HUES64 (cell line): ENCODE data around the gene ARRDC5.
"Not testable (repeated sequence)": the region's sequence is repeated elsewhere in the genome, so short reads cannot be mapped to it uniquely, and the experiment has no call there.

Source experiments
- H3K27ac ChIP-seq: 2 replicates; pipeline ENCODE4 v1.7.0; 2013; ENCODE audit warnings: low read depth, low read length, inconsistent platforms
- H3K27me3 ChIP-seq: 2 replicates; pipeline ENCODE4 v1.6.1; 2013; ENCODE audit warnings: mild to moderate bottlenecking, low read length; ENCODE audit not compliant: insufficient read depth
- H3K36me3 ChIP-seq: 2 replicates; pipeline ENCODE4 v1.6.1; 2013; ENCODE audit warnings: mild to moderate bottlenecking, low read length; ENCODE audit not compliant: insufficient read depth
- H3K4me1 ChIP-seq: 2 replicates; pipeline ENCODE4 v1.6.1; 2013; ENCODE audit warnings: mild to moderate bottlenecking, low read length, moderate library complexity; ENCODE audit not compliant: insufficient read depth
- H3K4me3 ChIP-seq: 2 replicates; pipeline ENCODE4 v1.5.1; 2013; ENCODE audit warnings: mild to moderate bottlenecking, low read length, moderate library complexity
- H3K9ac ChIP-seq: 2 replicates; pipeline ENCODE4 v1.6.1; 2013; ENCODE audit warnings: mild to moderate bottlenecking, low read depth, low read length
- H3K9me3 ChIP-seq: 2 replicates; pipeline ENCODE4 v1.6.1; 2013; ENCODE audit warnings: low read depth, low read length; ENCODE audit not compliant: insufficient read depth
- WGBS: fragments of 150-250, 120-280 bp; methylation state at CpG from one replicate; pipeline ENCODE4 v1.1.7; 2013; ENCODE audit warnings: missing lambda C conversion rate; 5-methylcytosine and 5-hydroxymethylcytosine counted together

Gene ARRDC5

DNA sequence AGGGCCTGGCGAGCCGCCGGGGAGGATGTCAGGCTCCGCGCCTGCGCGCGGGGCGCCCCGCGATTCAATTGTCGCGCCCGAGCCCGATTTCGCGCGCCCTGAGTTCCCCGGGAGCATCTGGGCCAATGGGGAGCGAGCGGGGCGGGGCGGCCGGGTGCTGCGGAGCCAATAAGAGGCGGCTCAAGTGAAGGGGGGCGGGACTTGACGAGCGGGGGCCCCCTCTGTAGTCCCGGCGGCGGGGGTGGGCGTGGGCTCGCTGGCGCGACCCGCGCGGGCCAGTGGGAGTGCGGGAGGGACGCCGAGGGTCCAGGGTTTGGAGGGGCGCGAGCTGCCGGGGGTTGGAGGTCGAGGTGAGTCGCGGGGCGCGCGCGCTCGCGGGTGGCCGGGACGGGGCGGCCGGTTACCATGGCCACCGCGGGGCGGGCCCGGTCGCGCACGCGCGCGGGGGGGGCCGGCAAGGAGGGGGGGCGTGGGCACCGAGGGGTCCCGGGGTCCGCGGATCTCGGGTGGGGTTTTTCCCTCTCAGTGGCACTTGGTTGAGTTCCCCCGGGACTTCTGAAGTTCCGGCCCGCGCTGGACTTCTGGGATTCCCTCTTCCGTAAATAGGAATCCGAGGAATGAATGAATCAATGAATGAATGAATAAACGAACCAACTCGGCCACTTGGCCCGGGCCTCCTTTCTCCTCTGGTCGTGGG lies 7.3 kb upstream of the ARRDC5 start:
- no peaks in the 10 kb centered on the region for H3K9me3 ChIP-seq
- H3K27ac ChIP-seq, result peak overlapping the region; percentile 74; the same call in 1 of the 2 replicates
- peak overlapping the region; percentile 63 for H3K4me3 ChIP-seq
- WGBS, result under 1% methylated on average over 81 of the region's 85 CpGs
- H3K4me1 ChIP-seq, result peaks cover 27% of the 10 kb centered on the region; the same call in 1 of the 2 replicates
- H3K36me3 ChIP-seq, result peaks cover 35% of the 10 kb centered on the region
- H3K9ac ChIP-seq, result peak overlapping the region; percentile 90
- H3K27me3 ChIP-seq, result no peaks in the 10 kb centered on the region; the same call in 1 of the 2 replicates

DNA sequence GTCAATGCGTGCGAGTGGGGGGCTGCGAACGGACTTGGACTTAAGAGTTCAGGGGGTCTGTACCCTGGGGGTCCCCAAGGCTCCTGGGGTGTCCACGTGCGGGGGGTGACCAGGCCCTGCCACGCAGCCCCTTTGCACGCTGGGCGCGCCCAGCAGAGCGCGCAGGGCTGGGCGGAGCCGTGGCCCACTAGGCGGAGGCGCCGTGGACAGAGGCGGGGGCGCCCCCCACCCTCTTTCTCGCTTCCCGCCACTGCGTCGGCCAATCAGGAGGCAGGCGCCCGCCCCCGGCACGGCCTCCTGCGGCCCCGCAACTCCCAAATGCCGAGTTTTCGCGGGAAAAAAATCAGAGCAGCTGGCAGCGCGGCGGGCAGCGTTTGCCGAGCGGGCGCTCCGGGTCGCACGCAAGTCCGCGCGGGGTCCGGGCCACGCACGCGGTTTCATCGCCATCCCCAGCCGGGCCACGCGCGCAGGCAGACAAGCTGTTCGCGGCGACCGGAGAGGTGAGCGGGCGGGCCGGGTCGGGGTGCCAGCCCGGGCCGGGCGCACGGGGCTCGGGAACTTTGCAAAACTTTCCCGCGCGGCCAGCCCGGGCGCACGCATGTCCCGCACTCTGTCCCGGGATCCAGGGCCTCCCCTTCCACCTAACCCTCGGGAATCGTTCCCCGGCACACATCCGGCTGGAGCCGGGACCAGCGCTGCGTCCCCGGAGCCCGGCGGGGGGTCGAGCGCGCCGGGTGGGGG lies 6.6 kb upstream of the ARRDC5 start, which contains the start of gene UHRF1:
Gene UHRF1 (plus strand): TSS at position 346 of the 741 bp plus-strand sequence. CDS start 1,385 bp downstream, outside the sequence.
- Histone ChIP-seq H3K36me3 (peaks cover 28% of the 10 kb centered on the region), H3K4me1 (peaks cover 27% of the 10 kb centered on the region; the same call in 1 of the 2 replicates)
- 4% methylated on average over 89 of the region's 89 CpGs for WGBS

DNA sequence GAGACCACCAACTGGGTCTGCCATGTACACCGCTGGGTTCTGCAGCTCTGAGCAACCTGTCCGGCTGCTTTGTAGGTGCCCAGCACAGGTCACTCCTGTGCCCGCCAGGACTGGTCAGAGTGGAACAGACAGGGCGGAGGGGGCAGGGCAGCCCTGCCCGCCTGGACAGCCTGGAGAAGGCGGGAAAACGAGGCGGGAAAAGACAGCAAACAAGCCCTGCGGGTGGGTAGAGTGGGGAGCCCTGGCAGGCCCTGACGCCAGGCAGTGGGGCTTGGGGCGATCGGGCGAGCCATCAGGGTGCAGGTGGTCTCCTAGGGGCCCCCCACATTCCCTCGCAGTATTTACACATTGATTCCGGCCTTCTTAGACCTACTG lies 6.1 kb upstream of the ARRDC5 start:
- Histone ChIP-seq H3K4me1 (peaks cover 27% of the 10 kb centered on the region; the same call in 1 of the 2 replicates), H3K36me3 (peaks cover 22% of the 10 kb centered on the region), H3K27me3 (no peaks in the 10 kb centered on the region; the same call in 1 of the 2 replicates), H3K9me3 (no peaks in the 10 kb centered on the region), H3K4me3 (peak overlapping the region; percentile 63), H3K9ac (peak overlapping the region; percentile 90), H3K27ac (no peak overlapping the region)
- 72% methylated on average over 15 of the region's 15 CpGs for WGBS

More for the DNA sequence above, 6.6 kb upstream of the ARRDC5 start, which contains the start of gene UHRF1:
- Histone ChIP-seq H3K27me3 (no peaks in the 10 kb centered on the region; the same call in 1 of the 2 replicates), H3K27ac (peak within 1 kb of the TSS; percentile 74), H3K4me3 (peak within 1 kb of the TSS; percentile 63), H3K9ac (peak within 1 kb of the TSS; percentile 90), H3K9me3 (no peaks in the 10 kb centered on the region)

DNA sequence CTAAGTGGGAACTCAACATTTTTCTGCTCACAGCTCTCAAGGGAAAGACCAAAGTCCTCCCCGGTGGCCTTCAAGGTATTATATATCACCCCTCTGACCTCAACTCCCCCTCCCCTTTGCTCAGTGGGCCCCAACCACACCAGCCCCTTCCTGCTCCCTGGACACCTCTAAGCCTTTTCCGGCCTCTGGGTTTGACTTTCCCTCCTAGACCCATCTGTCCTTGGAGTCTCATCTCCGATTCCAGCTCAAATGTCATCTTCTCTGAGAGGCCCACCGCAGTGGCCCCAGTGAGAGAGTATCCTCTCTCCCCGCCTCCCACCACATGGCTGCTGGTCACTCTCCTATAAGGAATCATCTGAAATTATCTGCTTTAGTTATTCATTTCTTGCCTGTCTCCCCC lies 5.7 kb upstream of the ARRDC5 start:
- 66% methylated on average over 5 of the region's 5 CpGs for WGBS
- Histone ChIP-seq H3K27ac (no peak overlapping the region), H3K9ac (no peak overlapping the region; the same call in 1 of the 2 replicates), H3K9me3 (no peaks in the 10 kb centered on the region), H3K4me3 (no peak overlapping the region), H3K4me1 (peaks cover 27% of the 10 kb centered on the region; the same call in 1 of the 2 replicates), H3K27me3 (no peaks in the 10 kb centered on the region; the same call in 1 of the 2 replicates), H3K36me3 (peaks cover 19% of the 10 kb centered on the region)

DNA sequence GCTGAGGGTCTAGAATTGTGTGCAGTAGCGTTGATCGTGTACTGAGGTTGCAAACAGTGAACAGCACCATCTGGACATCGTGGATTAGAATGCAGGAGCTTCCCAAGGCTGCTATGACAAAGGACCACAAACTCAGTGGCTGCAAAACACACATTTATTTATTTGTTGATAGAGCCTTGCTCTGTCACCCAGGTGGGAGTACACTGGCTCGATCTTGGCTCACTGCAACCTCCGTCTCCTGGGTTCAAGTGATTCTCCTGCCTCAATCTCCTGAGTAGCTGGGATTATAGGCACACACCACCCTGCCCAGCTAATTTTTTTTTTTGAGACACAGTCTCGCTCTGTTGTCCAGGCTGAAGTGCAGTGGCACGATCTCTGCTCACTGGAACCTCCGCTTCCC lies 4.3 kb upstream of the ARRDC5 start:
- no peak overlapping the region for H3K27ac ChIP-seq
- 96% methylated on average over 8 of the region's 8 CpGs for WGBS

DNA sequence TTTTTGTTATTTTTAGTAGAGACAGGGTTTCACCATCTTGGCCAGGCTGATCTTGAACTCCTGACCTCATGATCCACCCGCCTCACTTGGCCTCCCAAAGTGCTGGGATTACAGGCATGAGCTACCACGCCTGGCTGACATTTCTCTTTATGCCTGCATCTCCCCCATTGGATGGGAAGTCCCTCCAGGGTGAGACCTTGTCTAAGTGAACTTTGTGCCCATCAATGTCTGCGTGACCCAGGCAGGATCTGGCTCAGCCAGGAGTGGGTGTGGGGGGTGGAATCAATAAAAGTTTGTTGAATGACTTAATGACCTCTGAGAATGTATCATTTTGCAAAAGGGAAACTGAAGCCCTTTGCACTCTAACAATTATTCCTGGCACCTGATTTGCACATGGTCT lies 1.8 kb upstream of the ARRDC5 start:
- no peak overlapping the region for H3K27ac ChIP-seq
- H3K9me3 ChIP-seq, result no peaks in the 10 kb centered on the region
- 94% methylated on average over 3 of the region's 3 CpGs for WGBS
- H3K27me3 ChIP-seq, result no peaks in the 10 kb centered on the region; the same call in 1 of the 2 replicates
- no peak overlapping the region for H3K9ac ChIP-seq
- H3K4me1 ChIP-seq, result 0 out of 2 replicates have a peak, but pooled peaks cover 7% of the 10 kb centered on the region
- no peak overlapping the region for H3K4me3 ChIP-seq
- H3K36me3 ChIP-seq, result no peaks in the 10 kb centered on the region

More for the DNA sequence above, 4.3 kb upstream of the ARRDC5 start:
- no peaks in the 10 kb centered on the region for H3K9me3 ChIP-seq
- no peak overlapping the region for H3K9ac ChIP-seq
- peaks cover 22% of the 10 kb centered on the region; the same call in 1 of the 2 replicates for H3K4me1 ChIP-seq
- H3K36me3 ChIP-seq, result peaks cover 5% of the 10 kb centered on the region; the same call in 1 of the 2 replicates
- no peak overlapping the region for H3K4me3 ChIP-seq
- H3K27me3 ChIP-seq, result no peaks in the 10 kb centered on the region; the same call in 1 of the 2 replicates

DNA sequence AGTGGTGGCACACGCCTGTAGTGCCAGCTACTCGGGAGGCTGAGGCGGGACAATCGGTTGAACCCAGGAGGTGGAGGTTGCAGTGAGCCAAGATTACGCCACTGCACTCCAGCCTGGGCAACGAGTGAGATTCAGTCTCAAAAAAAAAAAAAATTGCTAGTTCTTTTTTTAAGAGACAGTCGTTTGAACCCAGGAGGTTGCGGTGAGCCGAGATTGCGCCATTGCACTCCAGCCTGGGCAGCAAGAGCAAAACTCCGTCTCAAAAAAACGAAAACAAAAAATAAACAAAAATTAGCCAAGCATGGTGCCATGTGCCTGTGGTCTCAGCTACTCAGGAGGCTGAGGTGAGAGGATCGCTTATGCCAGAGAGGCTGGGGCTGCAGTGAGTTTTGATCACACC lies 1.8 kb downstream of the ARRDC5 start:
- WGBS, result 95% methylated on average over 13 of the region's 13 CpGs
- not testable (repeated sequence) for H3K9ac ChIP-seq, H3K27ac ChIP-seq

DNA sequence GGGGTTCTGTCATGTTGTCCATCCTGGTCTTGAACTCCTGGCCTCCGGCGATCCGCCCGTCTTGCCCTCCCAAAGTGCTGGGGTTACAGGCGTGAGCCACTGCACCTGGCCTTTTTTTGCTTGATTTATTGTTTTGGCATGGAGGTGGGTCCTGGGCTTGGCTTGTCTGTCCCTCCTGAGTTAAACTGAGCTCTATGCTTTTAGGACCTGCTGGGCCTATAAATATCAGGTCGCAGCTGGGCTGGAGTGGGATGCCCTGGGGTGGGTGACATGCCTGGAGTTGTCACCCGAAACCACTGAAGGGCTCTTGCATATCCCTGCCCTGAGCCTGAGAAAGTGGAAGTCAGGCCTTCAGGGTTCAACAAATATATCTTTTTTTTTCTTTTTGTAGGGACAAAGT lies 5.5 kb downstream of the ARRDC5 start:
- no peak overlapping the region for H3K27ac ChIP-seq
- H3K4me1 ChIP-seq, result no peaks in the 10 kb centered on the region
- H3K9ac ChIP-seq, result no peak overlapping the region
- WGBS, result 84% methylated on average over 7 of the region's 7 CpGs
- no peaks in the 10 kb centered on the region for H3K36me3 ChIP-seq
- H3K27me3 ChIP-seq, result peaks cover 19% of the 10 kb centered on the region
- H3K4me3 ChIP-seq, result no peak overlapping the region
- H3K9me3 ChIP-seq, result no peaks in the 10 kb centered on the region

More for the DNA sequence above, 1.8 kb downstream of the ARRDC5 start:
- peaks cover 13% of the 10 kb centered on the region for H3K27me3 ChIP-seq
- not testable (repeated sequence) for H3K36me3 ChIP-seq, H3K4me1 ChIP-seq, H3K9me3 ChIP-seq, H3K4me3 ChIP-seq

DNA sequence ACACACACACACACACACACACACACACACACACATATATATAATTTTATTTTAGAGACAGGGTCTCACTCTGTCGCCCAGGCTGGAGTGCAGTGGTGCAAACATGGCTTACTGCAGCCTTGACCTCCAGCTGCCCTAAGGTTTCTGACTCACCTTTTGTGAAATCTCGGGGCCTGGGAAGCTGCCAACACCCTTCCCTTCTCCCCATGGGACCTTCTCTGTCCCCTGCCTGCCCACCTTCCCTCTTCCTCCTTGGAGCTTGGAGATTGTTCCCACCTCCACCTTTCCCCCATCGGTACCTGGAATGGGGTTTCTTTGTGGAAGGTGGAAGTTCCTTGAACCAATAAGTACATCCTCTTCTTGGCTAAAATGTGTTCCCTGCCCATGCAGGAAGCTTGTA lies 6.3 kb downstream of the ARRDC5 start:
- peaks cover 20% of the 10 kb centered on the region for H3K27me3 ChIP-seq
- no peak overlapping the region for H3K27ac ChIP-seq
- WGBS, result 90% methylated on average over 2 of the region's 3 CpGs

DNA sequence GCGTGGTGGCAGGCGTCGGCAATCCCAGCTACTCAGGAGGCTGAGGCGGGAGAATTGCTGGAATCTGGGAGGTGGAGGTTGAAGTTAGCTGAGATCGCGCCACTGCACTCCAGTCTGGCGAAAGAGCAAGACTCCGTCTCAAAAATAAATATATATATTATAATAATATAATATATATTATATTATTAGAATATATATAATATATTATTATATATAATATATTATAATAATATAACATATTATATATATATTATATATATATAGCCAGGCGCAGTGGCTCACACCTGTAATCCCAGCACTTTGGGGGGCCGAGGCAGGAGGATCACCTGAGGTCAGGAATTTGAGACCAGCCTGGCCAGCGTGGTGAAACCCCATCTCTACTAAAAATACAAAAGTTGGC lies 9.7 kb downstream of the ARRDC5 start:
- not testable (repeated sequence) for H3K9ac ChIP-seq, H3K36me3 ChIP-seq, H3K4me1 ChIP-seq, H3K27ac ChIP-seq, H3K4me3 ChIP-seq, H3K9me3 ChIP-seq
- peaks cover 28% of the 10 kb centered on the region for H3K27me3 ChIP-seq
- 100% methylated on average over 4 of the region's 11 CpGs for WGBS

More for the DNA sequence above, 6.3 kb downstream of the ARRDC5 start:
- H3K36me3 ChIP-seq, result no peaks in the 10 kb centered on the region
- H3K4me3 ChIP-seq, result no peak overlapping the region
- no peak overlapping the region for H3K9ac ChIP-seq
- H3K9me3 ChIP-seq, result no peaks in the 10 kb centered on the region
- H3K4me1 ChIP-seq, result no peaks in the 10 kb centered on the region

DNA sequence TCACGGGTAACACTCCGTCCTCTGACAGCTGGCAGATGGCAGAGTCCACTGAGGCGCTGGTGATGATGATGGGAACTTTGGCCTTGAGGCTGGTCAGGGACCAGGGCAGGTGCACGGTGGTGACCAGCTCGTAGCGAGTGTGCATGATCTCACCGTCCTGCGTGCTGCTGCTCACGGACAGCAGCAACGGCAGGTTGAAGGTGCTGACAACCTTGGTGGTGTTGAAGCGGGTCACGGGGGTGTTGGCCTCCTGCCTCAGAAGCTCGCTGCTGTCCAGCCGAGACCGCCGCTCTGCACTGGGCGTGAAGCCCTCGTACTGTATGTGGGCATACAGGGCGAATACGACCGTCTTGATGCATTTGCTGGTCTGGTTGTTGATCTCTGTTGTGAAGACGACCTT lies 11.6 kb downstream of the ARRDC5 start:
- H3K36me3 ChIP-seq, result no peaks in the 10 kb centered on the region
- no peak overlapping the region for H3K9ac ChIP-seq
- no peaks in the 10 kb centered on the region for H3K9me3 ChIP-seq
- H3K27me3 ChIP-seq, result peaks cover 15% of the 10 kb centered on the region
- H3K4me3 ChIP-seq, result no peak overlapping the region
- WGBS, result 93% methylated on average over 22 of the region's 22 CpGs
- no peak overlapping the region for H3K27ac ChIP-seq
- H3K4me1 ChIP-seq, result no peaks in the 10 kb centered on the region
